Upper lobe of left lung (tissue), 4 donors: Measurements from ENCODE around the gene EIF4E1B.

Experiments
- CTCF ChIP-seq, 6 experiments: fragments of 450-650 bp in 4 of 6; fragments of 200-600 bp in 2 of 6; sonication (generic) in 2 of 6; IDR thresholded peaks; one replicate each; pipeline ENCODE4 v1.5.1; 2016 to 2019; ENCODE audit warnings: antibody characterized with exemption in 6 of 6
- POLR2A ChIP-seq, 4 donors: fragments of 450-650 bp; IDR thresholded peaks; one replicate each; pipeline ENCODE4 v1.5.1; 2016 to 2017; ENCODE audit warnings: antibody characterized with exemption in 4 of 4, mild to moderate bottlenecking in 2 of 4
- POLR2AphosphoS5 ChIP-seq, 2 donors: sonication (generic); formaldehyde crosslinking; IDR thresholded peaks; one replicate each; pipeline ENCODE4 v1.5.1; 2017; ENCODE audit warnings: antibody characterized with exemption in 2 of 2

GRCh38 chr5:176671890-176672747 is 41.6 kb downstream of the EIF4E1B start:
- TF ChIP-seq CTCF (IDR thresholded peaks at IDR 0.05) (no peak), POLR2AphosphoS5 (IDR thresholded peaks at IDR 0.05) (no peak), POLR2A (IDR thresholded peaks at IDR 0.05) (no peak)
